Activated CD4-positive, alpha-beta T cell treated with anti-CD3 and anti-CD28 coated beads, Interleukin-2, amount 10 ng/mL, durations not matched to agents 7 days and 5 days (primary cell): Measurements from ENCODE around the gene SAMD13. TPM values are rescaled to one million over a fixed set of nuclear protein-coding genes. Genes with fewer than 3 reads are reported as not detected.

Source experiments
- CTCF ChIA-PET: fragments of 350-600 bp; sonication (Branson Sonifier 250); formaldehyde crosslinking; loops from one replicate; lab custom pipeline; 2021; ENCODE audit warnings: antibody characterized with exemption; lab: Charles Lee
- POLR2A ChIA-PET: fragments of 350-600 bp; sonication (Branson Sonifier 250); formaldehyde crosslinking; loops from one replicate; lab custom pipeline; 2021; ENCODE audit warnings: antibody characterized with exemption; lab: Charles Lee
- DNase-seq: peaks from one replicate; pipeline ENCODE4 v3.0.0-alpha.2; 2020
- H3K27ac Mint-ChIP-seq: one replicate; pipeline ENCODE4 v1.8.0; 2021; ENCODE audit warnings: mild to moderate bottlenecking, moderate library complexity, mixed read lengths
- H3K27me3 Mint-ChIP-seq: one replicate; pipeline ENCODE4 v1.8.0; 2021; ENCODE audit warnings: mixed read lengths
- H3K36me3 Mint-ChIP-seq: one replicate; pipeline ENCODE4 v1.8.0; 2021; ENCODE audit warnings: low read depth, mixed read lengths
- H3K4me1 Mint-ChIP-seq: one replicate; pipeline ENCODE4 v1.8.0; 2021; ENCODE audit warnings: mixed read lengths
- H3K4me3 Mint-ChIP-seq: one replicate; pipeline ENCODE4 v1.8.0; 2021; ENCODE audit warnings: mild to moderate bottlenecking, moderate library complexity, mixed read lengths
- H3K9me3 Mint-ChIP-seq: one replicate; pipeline ENCODE4 v1.8.0; 2021; ENCODE audit warnings: mixed read lengths
- total RNA-seq, 2 experiments: library from RNA; stranded (reverse); gene quantifications; one replicate each; pipeline ENCODE4 v1.2.3, GENCODE V29; 2021

Gene SAMD13
- total RNA-seq, 2 experiments from 2014 or later, result 0.15 to 0.23 TPM

DNA sequence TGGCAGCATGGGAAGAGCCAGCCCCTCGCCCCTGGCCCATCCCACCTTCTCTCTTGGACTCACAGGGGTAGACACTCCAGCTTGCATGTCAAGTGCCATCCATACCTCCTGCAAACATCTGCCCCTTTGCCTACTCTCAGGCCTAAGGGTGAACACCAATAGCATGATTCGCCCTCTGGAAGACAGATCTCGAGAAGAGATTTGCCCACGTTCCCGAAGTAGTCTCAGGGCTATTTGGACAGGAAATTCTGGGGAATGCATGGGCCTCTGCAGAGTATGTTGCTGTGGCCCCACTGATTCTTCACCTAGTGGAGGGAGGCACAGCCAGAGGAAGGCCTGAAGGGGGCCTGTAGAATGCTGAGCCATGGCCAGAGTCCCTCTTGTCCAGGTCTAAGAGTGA lies 66.9 kb downstream of the SAMD13 start:
- POLR2A ChIA-PET, result no interaction called here
- Mint-ChIP-seq H3K27ac (no peak overlapping the region), H3K4me1 (peaks cover 1% of the 10 kb centered on the region), H3K4me3 (no peak overlapping the region), H3K9me3 (no peaks in the 10 kb centered on the region), H3K27me3 (no peaks in the 10 kb centered on the region), H3K36me3 (no peaks in the 10 kb centered on the region)
- CTCF ChIA-PET, result no interaction called here
- DNase-seq, result no peak

GRCh38 chr1:84370266-84370665 lies 68.8 kb downstream of the SAMD13 start:
- Mint-ChIP-seq H3K36me3 (no peaks in the 10 kb centered on the region), H3K4me1 (peaks cover 1% of the 10 kb centered on the region), H3K9me3 (no peaks in the 10 kb centered on the region), H3K27ac (no peak overlapping the region), H3K4me3 (no peak overlapping the region), H3K27me3 (no peaks in the 10 kb centered on the region)
- no peak for DNase-seq
- CTCF ChIA-PET, result no interaction called here
- POLR2A ChIA-PET, result no interaction called here

DNA sequence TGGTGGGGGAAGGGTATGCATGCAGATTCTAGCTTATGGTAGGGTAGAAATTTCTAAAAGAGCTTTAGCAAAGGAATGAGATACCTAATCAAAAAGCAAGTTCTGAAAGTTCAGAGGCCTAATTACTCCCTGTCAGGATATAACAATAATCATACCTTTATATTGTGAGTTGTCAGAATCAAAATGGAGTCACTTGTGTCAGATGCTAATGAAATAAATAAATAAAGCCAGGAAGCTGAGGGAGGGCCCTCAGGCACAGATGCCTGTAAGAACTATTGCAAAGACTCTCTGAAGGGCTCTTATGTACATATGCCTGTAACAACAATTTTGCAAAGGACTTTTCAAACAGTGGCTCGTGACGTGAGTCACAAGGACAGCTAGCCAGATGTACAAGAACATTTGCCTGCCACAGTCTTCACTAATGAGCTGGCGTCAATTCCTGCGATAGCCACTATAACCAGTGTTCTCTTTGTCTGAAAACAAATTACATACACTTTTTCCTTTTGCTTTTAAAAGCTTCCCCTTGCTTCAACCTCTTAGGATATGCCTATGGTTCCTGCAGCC lies 69.4 kb downstream of the SAMD13 start:
- CTCF ChIA-PET, result no interaction called here

GRCh38 chr1:84373436-84374141 lies 72.1 kb downstream of the SAMD13 start:
- ChIA-PET CTCF (no interaction called here), POLR2A (no interaction called here)
- Mint-ChIP-seq H3K4me3 (no peak overlapping the region), H3K27me3 (no peaks in the 10 kb centered on the region), H3K27ac (no peak overlapping the region), H3K4me1 (no peaks in the 10 kb centered on the region), H3K9me3 (no peaks in the 10 kb centered on the region), H3K36me3 (no peaks in the 10 kb centered on the region)
- DNase-seq, result no peak

More for the DNA sequence above, 69.4 kb downstream of the SAMD13 start:
- Mint-ChIP-seq H3K4me3 (no peak overlapping the region), H3K27ac (no peak overlapping the region), H3K36me3 (no peaks in the 10 kb centered on the region), H3K4me1 (no peaks in the 10 kb centered on the region), H3K9me3 (no peaks in the 10 kb centered on the region), H3K27me3 (no peaks in the 10 kb centered on the region)
- DNase-seq, result no peak
- POLR2A ChIA-PET, result no interaction called here

GRCh38 chr1:84374991-84375696 lies 73.6 kb downstream of the SAMD13 start:
- POLR2A ChIA-PET, result no interaction called here
- CTCF ChIA-PET, result interaction anchor here (0.6 kb wide), 1 partner anchor 9 kb away, joined by 3 read pairs; no protein-coding TSS in a partner anchor
- Mint-ChIP-seq H3K27ac (no peak overlapping the region), H3K9me3 (no peaks in the 10 kb centered on the region), H3K4me1 (no peaks in the 10 kb centered on the region), H3K36me3 (no peaks in the 10 kb centered on the region), H3K27me3 (no peaks in the 10 kb centered on the region), H3K4me3 (no peak overlapping the region)
- no peak for DNase-seq

- Mint-ChIP-seq H3K27ac (no peak overlapping the region), H3K4me3 (no peak overlapping the region)
- POLR2A ChIA-PET, result interaction anchor here (0.6 kb wide), 1 partner anchor 25 kb away, joined by 3 read pairs; no protein-coding TSS in a partner anchor
These were observed 74.7 kb downstream of the SAMD13 start for GRCh38 chr1:84376000-84376910.

DNA sequence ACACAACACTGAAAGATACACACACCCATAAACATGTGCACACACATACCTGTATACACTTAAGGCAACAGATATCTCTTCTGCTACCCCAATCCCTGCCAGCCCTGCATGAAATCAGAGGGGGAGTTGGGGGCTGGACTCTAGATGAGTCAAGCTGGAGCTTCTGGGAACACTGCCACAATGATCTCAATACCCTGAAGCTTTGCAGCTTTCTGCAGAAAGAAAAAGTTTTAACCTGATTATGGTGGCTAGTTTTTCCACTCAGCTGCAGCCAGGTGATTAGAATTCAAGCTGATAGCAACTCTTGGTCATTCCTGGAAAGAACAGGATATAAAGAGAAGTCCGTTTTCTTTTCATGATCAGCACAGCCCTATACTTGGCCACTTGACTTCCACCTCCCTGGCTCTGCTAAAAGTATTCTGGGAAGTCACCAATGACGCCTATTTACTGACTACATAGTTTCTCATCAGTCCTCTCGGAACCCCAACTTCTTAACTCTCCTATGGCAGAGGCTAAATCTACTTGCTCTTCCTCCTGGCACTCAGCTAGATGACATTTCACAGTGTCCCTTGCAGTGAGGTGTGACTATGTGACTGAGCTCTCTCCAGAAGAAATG lies 76.1 kb downstream of the SAMD13 start:
- Mint-ChIP-seq H3K27ac (no peak overlapping the region), H3K36me3 (no peaks in the 10 kb centered on the region), H3K4me3 (no peak overlapping the region), H3K27me3 (peaks cover 2% of the 10 kb centered on the region), H3K9me3 (no peaks in the 10 kb centered on the region), H3K4me1 (no peaks in the 10 kb centered on the region)
- DNase-seq, result no peak
- ChIA-PET CTCF (interaction anchor here (1.2 to 1.7 kb wide), 2 partner anchors 13 to 46 kb away, joined by 3 to 5 read pairs; no protein-coding TSS in a partner anchor), POLR2A (interaction anchor here (0.7 kb wide), 1 partner anchor 13 kb away, joined by 3 read pairs; no protein-coding TSS in a partner anchor)

More at GRCh38 chr1:84376000-84376910, 74.7 kb downstream of the SAMD13 start:
- DNase-seq, result no peak
- H3K27me3 Mint-ChIP-seq, result no peaks in the 10 kb centered on the region
- CTCF ChIA-PET, result interaction anchor here (0.6 kb wide), 1 partner anchor 8 kb away, joined by 3 read pairs; no protein-coding TSS in a partner anchor
- H3K4me1 Mint-ChIP-seq, result no peaks in the 10 kb centered on the region
- H3K36me3 Mint-ChIP-seq, result no peaks in the 10 kb centered on the region
- H3K9me3 Mint-ChIP-seq, result no peaks in the 10 kb centered on the region

GRCh38 chr1:84379138-84379916 lies 77.8 kb downstream of the SAMD13 start:
- POLR2A ChIA-PET, result interaction anchor here (0.5 kb wide), 1 partner anchor 9 kb away, joined by 3 read pairs; no protein-coding TSS in a partner anchor
- Mint-ChIP-seq H3K4me1 (no peaks in the 10 kb centered on the region), H3K9me3 (no peaks in the 10 kb centered on the region), H3K36me3 (no peaks in the 10 kb centered on the region), H3K27me3 (peaks cover 2% of the 10 kb centered on the region), H3K4me3 (no peak overlapping the region), H3K27ac (no peak overlapping the region)
- no peak for DNase-seq
- CTCF ChIA-PET, result interaction anchor here (0.8 to 1.7 kb wide), 2 partner anchors 11 to 1495 kb away, joined by 3 to 5 read pairs; no protein-coding TSS in a partner anchor

- H3K4me1 Mint-ChIP-seq, result no peaks in the 10 kb centered on the region
- H3K36me3 Mint-ChIP-seq, result no peaks in the 10 kb centered on the region
- H3K4me3 Mint-ChIP-seq, result no peak overlapping the region
- peaks cover 6% of the 10 kb centered on the region for H3K27me3 Mint-ChIP-seq
- no peak for DNase-seq
- H3K9me3 Mint-ChIP-seq, result no peaks in the 10 kb centered on the region
- CTCF ChIA-PET, result interaction anchor here (0.8 kb wide), 1 partner anchor 1495 kb away, joined by 3 read pairs; no protein-coding TSS in a partner anchor
- POLR2A ChIA-PET, result no interaction called here
- H3K27ac Mint-ChIP-seq, result no peak overlapping the region
These were observed 78.3 kb downstream of the SAMD13 start for GRCh38 chr1:84379917-84380180.

DNA sequence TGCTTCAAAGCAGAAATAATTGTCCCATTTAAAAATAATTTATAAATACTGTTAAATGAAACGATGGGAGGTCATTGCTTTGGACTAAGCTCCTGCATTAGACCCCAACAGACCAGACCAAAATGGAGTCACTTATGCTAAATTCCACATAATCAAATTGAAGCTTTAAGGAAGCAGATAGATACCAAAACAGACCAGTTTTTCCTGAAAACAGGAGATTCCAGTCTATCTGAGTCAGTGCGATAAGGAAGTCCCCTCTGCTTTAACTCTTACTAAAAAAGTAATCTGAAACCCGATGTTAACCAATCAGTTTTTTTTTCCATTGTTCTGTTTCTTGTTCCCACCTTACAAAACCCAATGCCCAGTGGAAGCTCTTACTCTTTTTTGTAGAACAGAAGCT lies 80.6 kb downstream of the SAMD13 start:
- CTCF ChIA-PET, result no interaction called here
- Mint-ChIP-seq H3K36me3 (no peaks in the 10 kb centered on the region), H3K9me3 (no peaks in the 10 kb centered on the region), H3K4me3 (no peak overlapping the region), H3K27ac (no peak overlapping the region), H3K27me3 (peaks cover 6% of the 10 kb centered on the region), H3K4me1 (no peaks in the 10 kb centered on the region)
- POLR2A ChIA-PET, result no interaction called here
- DNase-seq, result no peak

DNA sequence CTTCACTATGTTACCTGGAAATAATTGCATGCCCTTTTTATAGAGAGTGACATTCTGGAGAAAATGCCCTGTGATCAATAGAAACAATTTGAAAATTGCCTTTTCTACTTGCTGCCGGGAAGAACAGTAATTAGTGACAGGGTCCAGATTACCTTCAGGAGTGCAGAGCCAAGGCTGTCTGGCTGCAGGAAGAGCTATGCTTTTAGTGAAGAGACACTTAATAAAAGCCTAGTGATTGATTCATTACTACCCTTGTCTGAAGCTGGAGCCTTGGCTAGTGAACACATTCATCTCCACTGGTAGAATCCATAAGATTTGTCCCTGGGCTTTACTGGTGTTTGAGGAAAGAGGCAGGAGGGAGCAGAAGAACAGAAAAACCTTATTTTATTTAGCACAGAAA lies 83.8 kb downstream of the SAMD13 start:
- no peaks in the 10 kb centered on the region for H3K36me3 Mint-ChIP-seq
- CTCF ChIA-PET, result no interaction called here
- peaks cover 6% of the 10 kb centered on the region for H3K27me3 Mint-ChIP-seq
- POLR2A ChIA-PET, result no interaction called here
- no peaks in the 10 kb centered on the region for H3K9me3 Mint-ChIP-seq
- no peak overlapping the region for H3K4me3 Mint-ChIP-seq
- H3K27ac Mint-ChIP-seq, result no peak overlapping the region
- DNase-seq, result no peak
- H3K4me1 Mint-ChIP-seq, result no peaks in the 10 kb centered on the region
